ENCODE data around the gene SLC4A11.
"Not testable (repeated sequence)": the region's sequence is repeated elsewhere in the genome, so short reads cannot be mapped to it uniquely, and the experiment has no call there.

Gene SLC4A11

GRCh38 chr20:3227506-3227905, 11.5 kb downstream of the SLC4A11 start:
- DNase-seq, result no peak

GRCh38 chr20:3226864-3227263, 12.1 kb downstream of the SLC4A11 start:
- no peak for DNase-seq

GRCh38 chr20:3226093-3226492, 12.9 kb downstream of the SLC4A11 start:
- no peak for DNase-seq

GRCh38 chr20:3224681-3225421, 14.1 kb downstream of the SLC4A11 start:
- no peak for DNase-seq

GRCh38 chr20:3223994-3224680, 14.9 kb downstream of the SLC4A11 start:
- no peak for DNase-seq

GRCh38 chr20:3223651-3223993, 15.4 kb downstream of the SLC4A11 start:
- DNase-seq, result no peak

- DNase-seq, result no peak
Observed at GRCh38 chr20:3222635-3223600, 16.1 kb downstream of the SLC4A11 start.

- no peak for DNase-seq
Observed at GRCh38 chr20:3221398-3222226, 17.4 kb downstream of the SLC4A11 start.

GRCh38 chr20:3218307-3218988, 20.5 kb downstream of the SLC4A11 start:
- peak; percentile 90 for DNase-seq

GRCh38 chr20:3215359-3215917, 23.6 kb downstream of the SLC4A11 start:
- DNase-seq, result not testable (repeated sequence)

- DNase-seq, result no peak
Observed at GRCh38 chr20:3213226-3213625, 25.8 kb downstream of the SLC4A11 start.

GRCh38 chr20:3210346-3210745, 28.6 kb downstream of the SLC4A11 start:
- no peak for DNase-seq

- no peak for DNase-seq
Observed at GRCh38 chr20:3209946-3210317, 29.1 kb downstream of the SLC4A11 start.

- peak; percentile 87 for DNase-seq
Observed at GRCh38 chr20:3209257-3209945, 29.6 kb downstream of the SLC4A11 start, which contains the start of gene ITPA. ITPA (plus strand) TSS chr20:3209498; CDS start chr20:3209552, 54 bp downstream.

GRCh38 chr20:3208786-3209256, 30.2 kb downstream of the SLC4A11 start:
- DNase-seq, result no peak

- peak; percentile 96 for DNase-seq
Observed at GRCh38 chr20:3204124-3204794, 34.7 kb downstream of the SLC4A11 start, which contains the start of gene DDRGK1. DDRGK1 (minus strand) TSS chr20:3204682; CDS start chr20:3204627, 55 bp downstream.

- DNase-seq, result peak; percentile 75
Observed at GRCh38 chr20:3203315-3204123, 35.5 kb downstream of the SLC4A11 start.

GRCh38 chr20:3202965-3203314, 36.0 kb downstream of the SLC4A11 start:
- no peak for DNase-seq

All from activated effector memory CD4-positive, alpha-beta T cell treated with anti-CD3 and anti-CD28 coated beads, Interleukin-2, amount 50 U/mL, for 16 hours (primary cell).